A673 (cell line): ENCODE results near the gene GRIK4.

Source experiments
- EZH2 ChIP-seq: fragments of 200-600 bp; sonication (generic); IDR thresholded peaks from 2 replicates; pipeline ENCODE4 v1.6.1; 2017; ENCODE audit warnings: borderline replicate concordance, low read depth, mild to moderate bottlenecking, mixed read lengths, antibody characterized with exemption, low read length; ENCODE audit not compliant: poor library complexity, severe bottlenecking
- TF ChIP-seq, protein P1 (sequence below): fragments of 300-800, 200-600 bp; sonication (generic); conservative IDR thresholded peaks from 2 replicates; pipeline ENCODE4 v1.5.1; 2017; ENCODE audit warnings: low read depth, mild to moderate bottlenecking, antibody characterized with exemption, low read length, moderate library complexity, mixed read lengths

DNA sequence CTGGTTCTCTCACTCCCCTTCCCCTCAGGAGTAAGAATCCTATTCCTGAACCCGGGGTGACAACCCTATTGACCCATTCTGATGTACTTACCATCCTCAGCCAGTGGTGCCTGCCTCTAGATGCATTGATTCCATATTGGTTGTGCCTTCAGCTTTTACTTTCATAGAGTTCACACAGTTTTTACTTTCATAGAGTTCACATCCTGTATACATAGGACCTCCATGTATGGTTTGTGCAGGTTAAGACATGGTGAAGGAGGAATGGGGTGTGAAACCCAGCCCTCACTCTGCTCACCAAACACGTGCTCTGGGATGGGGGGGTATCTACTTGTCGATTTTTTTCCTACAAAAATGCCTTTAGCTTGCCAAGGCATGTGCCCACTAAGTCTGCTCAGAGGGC lies 406.7 kb downstream of the GRIK4 start:
- TF ChIP-seq, protein P1, sequence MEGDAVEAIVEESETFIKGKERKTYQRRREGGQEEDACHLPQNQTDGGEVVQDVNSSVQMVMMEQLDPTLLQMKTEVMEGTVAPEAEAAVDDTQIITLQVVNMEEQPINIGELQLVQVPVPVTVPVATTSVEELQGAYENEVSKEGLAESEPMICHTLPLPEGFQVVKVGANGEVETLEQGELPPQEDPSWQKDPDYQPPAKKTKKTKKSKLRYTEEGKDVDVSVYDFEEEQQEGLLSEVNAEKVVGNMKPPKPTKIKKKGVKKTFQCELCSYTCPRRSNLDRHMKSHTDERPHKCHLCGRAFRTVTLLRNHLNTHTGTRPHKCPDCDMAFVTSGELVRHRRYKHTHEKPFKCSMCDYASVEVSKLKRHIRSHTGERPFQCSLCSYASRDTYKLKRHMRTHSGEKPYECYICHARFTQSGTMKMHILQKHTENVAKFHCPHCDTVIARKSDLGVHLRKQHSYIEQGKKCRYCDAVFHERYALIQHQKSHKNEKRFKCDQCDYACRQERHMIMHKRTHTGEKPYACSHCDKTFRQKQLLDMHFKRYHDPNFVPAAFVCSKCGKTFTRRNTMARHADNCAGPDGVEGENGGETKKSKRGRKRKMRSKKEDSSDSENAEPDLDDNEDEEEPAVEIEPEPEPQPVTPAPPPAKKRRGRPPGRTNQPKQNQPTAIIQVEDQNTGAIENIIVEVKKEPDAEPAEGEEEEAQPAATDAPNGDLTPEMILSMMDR = no peak
- no peak for TF ChIP-seq EZH2
